GM13976 (cell line): ENCODE measurements around the gene LRRD1.

Experiments used
- DNase-seq: peaks from one replicate; pipeline ENCODE4 v3.0.0; 2012; ENCODE audit warnings: low spot score
- in situ Hi-C: fragments of 300-500 bp; cut with MboI; formaldehyde crosslinking; loops from one replicate; pipeline ENCODE4 v1.12.0; 2022; ENCODE audit warnings: low sequenced_read_pairs, mixed read lengths, inconsistent platforms; ENCODE audit not compliant: unreplicated experiment
- TF ChIP-seq, protein P1 (sequence below): IDR thresholded peaks from 2 replicates; pipeline ENCODE4 v1.5.1; 2012; ENCODE audit warnings: borderline replicate concordance, mild to moderate bottlenecking; ENCODE audit not compliant: insufficient read depth; ENCODE audit errors: extremely low read depth, missing control alignments, control extremely low read depth

Gene LRRD1

DNA sequence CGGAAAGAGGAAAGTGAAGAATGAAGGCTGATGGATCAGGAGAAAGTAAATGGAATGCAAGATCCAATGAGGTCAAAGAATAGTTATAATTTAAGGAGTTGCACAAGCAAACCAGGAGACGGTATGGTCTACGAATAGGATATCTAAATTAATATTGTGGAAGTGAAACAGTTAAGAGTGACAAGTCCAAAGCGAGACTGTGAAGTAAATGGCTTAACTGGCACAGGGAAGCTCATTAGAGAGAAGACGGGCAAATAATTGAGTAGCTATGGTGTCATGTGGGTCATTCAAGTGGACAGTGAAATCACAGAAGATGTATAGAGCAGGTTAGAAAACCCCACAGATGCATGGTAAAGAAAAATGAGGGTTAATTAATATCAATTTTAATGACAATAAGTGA, 47.8 kb downstream of the LRRD1 start:
- in situ Hi-C loops: no loop called here
- TF ChIP-seq, protein P1, sequence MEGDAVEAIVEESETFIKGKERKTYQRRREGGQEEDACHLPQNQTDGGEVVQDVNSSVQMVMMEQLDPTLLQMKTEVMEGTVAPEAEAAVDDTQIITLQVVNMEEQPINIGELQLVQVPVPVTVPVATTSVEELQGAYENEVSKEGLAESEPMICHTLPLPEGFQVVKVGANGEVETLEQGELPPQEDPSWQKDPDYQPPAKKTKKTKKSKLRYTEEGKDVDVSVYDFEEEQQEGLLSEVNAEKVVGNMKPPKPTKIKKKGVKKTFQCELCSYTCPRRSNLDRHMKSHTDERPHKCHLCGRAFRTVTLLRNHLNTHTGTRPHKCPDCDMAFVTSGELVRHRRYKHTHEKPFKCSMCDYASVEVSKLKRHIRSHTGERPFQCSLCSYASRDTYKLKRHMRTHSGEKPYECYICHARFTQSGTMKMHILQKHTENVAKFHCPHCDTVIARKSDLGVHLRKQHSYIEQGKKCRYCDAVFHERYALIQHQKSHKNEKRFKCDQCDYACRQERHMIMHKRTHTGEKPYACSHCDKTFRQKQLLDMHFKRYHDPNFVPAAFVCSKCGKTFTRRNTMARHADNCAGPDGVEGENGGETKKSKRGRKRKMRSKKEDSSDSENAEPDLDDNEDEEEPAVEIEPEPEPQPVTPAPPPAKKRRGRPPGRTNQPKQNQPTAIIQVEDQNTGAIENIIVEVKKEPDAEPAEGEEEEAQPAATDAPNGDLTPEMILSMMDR: no peak
- no peak for DNase-seq

GRCh38 chr7:92121681-92122080, 57.3 kb downstream of the LRRD1 start:
- DNase-seq: no peak
- TF ChIP-seq, protein P1: no peak
- in situ Hi-C loops: no loop called here

GRCh38 chr7:92119213-92119759, 59.7 kb downstream of the LRRD1 start:
- in situ Hi-C loops: no loop called here
- TF ChIP-seq, protein P1: no peak
- DNase-seq: no peak

- in situ Hi-C loops: no loop called here
- no peak for DNase-seq
- TF ChIP-seq, protein P1: no peak
Measured at GRCh38 chr7:92116949-92117348, 62.0 kb downstream of the LRRD1 start.

DNA sequence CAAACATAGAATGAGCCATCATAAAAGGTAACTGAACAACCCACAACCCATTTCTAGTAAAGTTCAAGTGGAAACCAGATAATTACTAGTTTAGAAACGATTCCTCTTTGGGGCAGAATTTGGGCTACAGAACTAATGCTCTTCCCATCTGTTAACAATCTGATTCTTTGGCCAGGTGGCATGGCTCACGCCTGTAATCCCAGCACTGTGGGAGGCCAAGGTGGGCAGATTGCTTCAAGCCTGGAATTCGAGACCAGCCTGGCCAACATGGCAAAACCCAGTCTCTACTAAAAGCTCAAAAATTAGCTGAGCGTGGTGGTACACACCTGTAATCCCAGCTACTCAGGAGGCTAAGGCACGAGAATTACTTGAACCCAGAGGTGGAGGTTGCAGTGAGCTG, 63.1 kb downstream of the LRRD1 start:
- DNase-seq: no peak
- TF ChIP-seq, protein P1: no peak
- in situ Hi-C loops: no loop called here

DNA sequence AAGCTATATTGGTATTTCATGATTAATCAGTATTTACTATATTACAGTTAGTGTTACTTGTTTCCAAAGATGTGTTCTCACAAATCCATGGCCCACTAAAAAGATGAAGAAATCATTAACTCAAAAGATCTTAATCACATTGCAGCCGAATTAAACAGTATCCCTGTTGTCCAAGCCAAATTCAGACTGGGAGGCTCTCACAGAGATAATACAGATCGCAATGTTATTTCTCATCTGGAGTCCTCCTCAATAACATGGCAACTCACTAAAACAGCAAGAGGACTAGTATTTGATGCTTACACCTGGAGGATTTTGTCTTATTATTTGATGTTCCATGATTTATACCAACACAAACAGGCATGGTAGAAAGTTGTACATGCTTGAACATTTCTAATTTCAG, 68.1 kb downstream of the LRRD1 start:
- in situ Hi-C loops: no loop called here
- no peak for DNase-seq
- TF ChIP-seq, protein P1: no peak
